ENCODE results near the gene ALPG. TPM values are rescaled to one million over a fixed set of nuclear protein-coding genes. Genes with fewer than 3 reads are reported as not detected.

ALPG gene
- total RNA-seq, result not detected in 2 replicates

DNA sequence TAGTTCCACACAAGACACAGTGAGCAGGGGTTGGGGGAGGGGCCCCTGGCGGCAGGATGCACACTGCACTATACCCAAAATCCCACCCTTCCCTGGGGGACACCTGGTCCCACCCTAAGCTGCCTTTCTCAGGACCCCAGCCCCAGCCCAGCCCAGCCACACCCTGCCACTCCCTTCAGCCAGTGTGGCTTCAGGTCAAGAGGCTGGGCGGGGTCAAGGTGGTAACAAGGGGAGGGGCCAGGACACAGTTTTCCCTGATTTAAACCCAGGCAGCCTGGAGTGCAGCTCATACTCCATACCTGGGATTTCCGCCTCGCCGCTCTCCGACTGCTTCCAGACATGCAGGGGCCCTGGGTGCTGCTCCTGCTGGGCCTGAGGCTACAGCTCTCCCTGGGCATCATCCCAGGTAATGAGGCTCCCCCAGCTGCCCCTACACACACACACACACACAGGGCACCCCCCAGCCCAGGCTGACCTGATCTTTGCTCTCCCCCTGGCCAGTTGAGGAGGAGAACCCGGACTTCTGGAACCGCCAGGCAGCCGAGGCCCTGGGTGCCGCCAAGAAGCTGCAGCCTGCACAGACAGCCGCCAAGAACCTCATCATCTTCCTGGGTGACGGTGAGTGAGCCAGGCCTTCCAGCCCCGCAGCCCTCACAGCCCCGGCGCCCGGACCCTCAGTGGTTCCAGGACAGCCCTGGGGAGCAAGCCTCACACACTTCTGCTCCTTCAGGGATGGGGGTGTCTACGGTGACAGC is at the start of gene ALPG:
Gene ALPG, plus strand, starts transcription at position 289 of the 755 bp plus-strand sequence. Its CDS starts 51 bp downstream, at position 340.

DNA sequence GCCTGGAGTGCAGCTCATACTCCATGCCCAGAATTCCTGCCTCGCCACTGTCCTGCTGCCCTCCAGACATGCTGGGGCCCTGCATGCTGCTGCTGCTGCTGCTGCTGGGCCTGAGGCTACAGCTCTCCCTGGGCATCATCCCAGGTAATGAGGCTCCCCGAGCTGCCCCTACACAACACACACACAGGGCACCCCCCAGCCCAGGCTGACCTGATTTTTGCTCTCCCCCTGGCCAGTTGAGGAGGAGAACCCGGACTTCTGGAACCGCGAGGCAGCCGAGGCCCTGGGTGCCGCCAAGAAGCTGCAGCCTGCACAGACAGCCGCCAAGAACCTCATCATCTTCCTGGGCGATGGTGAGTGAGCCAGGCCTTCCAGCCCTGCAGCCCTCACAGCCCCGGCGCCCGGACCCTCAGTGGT is 27.9 kb upstream of the ALPG start, which contains the start of gene ALPP:
Gene ALPP, plus strand, starts transcription at position 17 of the 417 bp plus-strand sequence. Its CDS starts 52 bp downstream, at position 69.

DNA sequence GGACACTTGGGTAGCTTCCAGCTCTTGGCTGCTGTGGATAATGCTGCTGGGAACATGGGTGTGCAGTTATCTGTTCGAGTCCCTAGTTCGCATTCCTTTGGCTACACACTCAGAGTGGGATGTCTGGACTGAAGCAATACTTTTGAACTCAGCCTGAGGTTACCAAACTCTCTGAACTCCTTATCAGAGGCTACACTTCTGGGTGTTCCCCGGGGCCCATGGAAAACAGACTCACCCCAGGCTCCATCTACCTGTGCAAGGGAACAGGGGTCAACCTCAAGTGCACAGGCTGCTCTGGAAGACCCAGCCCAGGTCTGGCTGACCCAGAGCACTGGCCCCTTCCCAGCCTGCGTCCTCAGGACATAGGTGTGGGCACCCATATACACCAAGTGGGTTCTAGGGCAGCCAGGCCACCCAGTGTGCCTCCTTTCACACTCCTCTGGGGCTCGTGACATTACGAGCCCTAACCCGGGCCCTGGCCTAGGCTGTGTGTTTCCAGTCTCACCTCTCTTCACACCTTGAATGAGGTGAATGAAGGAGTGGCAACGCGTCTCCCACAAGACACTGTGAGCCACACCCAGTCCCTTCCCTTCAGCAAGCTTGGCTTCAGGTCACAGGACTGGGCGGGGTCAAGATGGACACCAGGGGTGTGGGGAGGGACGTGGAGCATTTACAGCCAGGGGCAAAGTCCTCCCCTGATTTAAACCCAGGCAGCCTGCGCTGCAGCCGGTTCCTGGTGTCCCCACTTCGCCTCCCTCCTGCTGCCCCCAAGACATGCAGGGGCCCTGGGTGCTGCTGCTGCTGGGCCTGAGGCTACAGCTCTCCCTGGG is 49.0 kb downstream of the ALPG start, which contains the start of gene ALPI:
Gene ALPI, plus strand, starts transcription at position 728 of the 830 bp plus-strand sequence. Its CDS starts 47 bp downstream, at position 775.

Other genes starting within 250 kb of the ALPG start
- gene ALPP, start 28.1 kb upstream of the ALPG start, total RNA-seq, result not detected in 2 replicates
- not detected in 2 replicates for gene ALPI, start 49.3 kb downstream of the ALPG start, total RNA-seq
- gene ECEL1, start 81.0 kb downstream of the ALPG start, total RNA-seq, result not detected in 2 replicates
- not detected in 2 replicates for gene PRSS56, start 113.5 kb downstream of the ALPG start, total RNA-seq
- not detected in 2 replicates for gene CHRND, start 119.3 kb downstream of the ALPG start, total RNA-seq
- not detected in 2 replicates for gene CHRNG, start 132.8 kb downstream of the ALPG start, total RNA-seq
- 0.98 and 2.1 TPM in 2 replicates for gene TIGD1, start 143.7 kb downstream of the ALPG start, total RNA-seq
- gene EIF4E2, start 143.8 kb downstream of the ALPG start, total RNA-seq, result 101 and 111 TPM in 2 replicates
- gene EFHD1, start 226.8 kb downstream of the ALPG start, total RNA-seq, result 0.11 TPM in 1 of 2 replicates, not detected in the other